DMS53 (cell line): ENCODE data around the gene RTL10.

Experiments
- DNase-seq: peaks from one replicate; lab custom pipeline; 2025; lab: John Stamatoyannopoulos, UW

The RTL10 gene

DNA sequence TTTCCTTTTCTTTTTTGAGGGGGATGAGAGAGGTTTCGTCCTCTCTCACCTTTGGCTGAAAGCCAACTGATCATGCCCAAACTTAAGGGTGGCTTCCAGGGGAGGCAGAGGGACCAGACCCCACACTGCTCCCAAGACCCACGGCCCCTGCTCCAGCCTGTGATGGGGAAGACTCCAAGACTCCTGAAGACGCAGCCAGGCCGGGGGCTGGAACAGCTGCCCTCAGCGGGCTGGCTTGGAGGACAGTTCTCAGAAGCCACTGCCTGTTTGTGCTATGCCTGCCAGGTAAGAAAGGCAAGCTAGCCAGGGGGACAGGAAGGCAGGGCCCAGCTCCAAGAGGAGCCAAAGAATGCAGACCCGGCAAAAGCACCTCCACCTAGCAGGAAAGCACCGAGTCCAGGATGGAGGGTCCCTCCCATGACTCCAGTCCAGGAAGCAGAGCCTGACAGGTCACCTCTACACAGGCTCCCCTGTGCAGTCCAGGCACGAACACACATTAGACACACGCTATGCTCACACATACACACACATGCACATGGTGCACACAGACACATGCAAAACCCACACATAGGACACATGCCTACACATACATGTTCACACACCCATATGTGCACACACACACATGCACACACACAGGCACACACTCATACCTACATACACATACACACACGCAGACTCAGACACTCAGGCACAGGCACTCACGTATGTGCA is 31.3 kb downstream of the RTL10 start:
- no peak for DNase-seq

DNA sequence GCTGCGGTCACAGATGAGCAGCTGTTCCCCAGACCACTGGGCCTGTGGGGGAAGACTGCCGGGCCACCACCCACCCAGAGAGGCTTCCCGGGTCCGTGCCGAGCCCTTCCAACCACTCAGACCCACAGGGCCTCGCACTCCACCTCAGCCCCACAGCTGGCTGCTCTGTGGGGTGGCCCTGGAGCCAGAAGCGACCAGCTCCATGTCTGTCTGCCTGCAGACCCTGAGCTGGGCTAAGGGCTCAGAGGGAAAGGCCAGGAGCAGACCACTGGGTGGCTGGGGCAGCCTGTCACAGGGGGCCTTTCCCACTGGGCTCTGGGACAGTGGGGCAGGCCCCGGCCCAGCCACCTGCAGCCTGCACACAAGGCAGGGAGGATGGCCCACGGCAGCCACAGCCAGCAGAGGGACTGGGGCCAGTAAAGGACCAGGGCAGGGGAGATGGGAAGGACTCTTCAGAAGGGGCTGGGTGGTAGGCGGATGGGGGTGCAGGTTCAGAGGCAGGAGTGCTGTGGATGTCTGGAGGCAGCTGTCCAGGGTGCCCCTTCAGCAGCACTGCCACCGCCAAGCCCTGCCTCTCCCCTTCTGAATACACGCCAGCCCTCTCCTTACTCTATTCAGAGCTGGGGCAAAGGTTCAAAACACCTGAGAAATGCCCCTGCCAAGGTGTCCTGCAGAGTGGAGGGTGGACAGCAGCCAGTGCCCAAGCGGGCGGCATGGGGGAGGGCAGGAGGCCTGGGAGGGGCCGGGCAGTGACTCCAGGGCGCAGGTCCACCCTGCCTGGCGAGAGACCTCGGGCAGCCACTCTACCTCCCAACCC is 32.2 kb downstream of the RTL10 start:
- DNase-seq = no peak

DNA sequence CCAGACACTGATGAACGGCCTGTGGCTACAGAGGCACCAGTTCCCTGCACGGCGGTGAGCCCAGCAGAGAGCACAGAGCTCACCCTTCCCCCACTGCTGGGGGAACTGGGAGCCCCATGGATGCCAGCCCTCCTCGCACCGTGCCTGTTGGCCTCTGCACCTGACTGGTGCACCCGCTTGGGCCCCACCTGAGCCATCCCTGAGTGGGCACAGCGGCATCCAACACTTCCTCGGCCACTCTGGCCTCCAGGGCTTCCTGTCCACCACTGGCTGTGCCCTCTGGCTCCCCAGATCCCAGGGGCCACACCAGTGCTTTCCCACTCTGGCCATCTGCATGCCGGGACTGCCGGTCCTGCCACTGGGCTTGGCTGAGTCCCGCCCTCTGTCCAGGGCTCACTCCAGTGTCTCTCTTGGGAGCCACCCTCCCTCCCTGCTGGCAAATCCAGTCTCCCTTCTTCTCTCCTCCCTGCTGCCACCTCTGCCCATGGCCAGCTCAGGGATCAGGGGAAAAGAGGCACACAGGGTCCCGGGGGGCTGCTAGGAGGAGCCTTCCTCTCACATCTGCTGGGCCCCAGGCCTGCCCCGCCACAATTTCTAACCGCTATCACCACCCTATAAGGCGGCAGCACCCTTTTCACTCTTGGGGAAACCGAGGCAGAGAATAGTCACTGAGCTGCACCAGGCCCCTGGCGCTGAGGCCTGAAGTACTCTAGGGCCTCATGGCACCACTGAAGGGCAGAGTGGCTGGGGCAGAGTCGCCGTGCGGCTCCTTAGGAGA is 33.0 kb downstream of the RTL10 start:
- no peak for DNase-seq

DNA sequence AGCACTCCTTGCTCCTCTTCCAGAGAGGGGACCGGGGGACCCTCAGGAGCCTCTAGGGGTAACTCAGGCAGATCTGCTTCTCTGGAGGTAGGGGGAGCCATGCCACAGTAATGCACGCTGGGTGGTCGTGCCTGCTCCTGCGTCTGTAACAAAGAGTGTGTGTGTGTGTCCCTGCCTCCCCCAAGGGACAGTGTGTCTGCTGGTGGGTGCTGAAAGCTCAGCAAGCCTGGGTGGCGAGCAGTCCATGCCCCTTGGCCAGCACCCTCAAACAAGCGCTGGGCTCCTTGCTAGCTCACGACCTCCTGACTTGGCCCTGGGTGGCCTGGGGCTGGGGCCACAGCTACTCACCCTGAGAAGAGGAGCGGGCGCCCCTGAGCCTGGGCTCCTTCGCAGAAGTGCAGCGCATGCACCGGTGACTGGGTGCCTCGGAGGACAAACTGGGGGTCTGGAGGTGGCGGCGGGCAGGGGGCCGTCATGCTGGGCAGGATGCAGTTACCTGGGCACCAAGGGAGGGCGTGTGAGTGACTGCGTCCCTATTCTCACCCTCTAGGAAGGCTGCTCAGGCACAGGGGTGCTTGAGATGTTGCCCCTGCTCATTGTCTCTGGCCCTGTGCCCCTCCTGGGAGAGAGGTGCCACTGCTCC is 33.7 kb downstream of the RTL10 start:
- DNase-seq = no peak

DNA sequence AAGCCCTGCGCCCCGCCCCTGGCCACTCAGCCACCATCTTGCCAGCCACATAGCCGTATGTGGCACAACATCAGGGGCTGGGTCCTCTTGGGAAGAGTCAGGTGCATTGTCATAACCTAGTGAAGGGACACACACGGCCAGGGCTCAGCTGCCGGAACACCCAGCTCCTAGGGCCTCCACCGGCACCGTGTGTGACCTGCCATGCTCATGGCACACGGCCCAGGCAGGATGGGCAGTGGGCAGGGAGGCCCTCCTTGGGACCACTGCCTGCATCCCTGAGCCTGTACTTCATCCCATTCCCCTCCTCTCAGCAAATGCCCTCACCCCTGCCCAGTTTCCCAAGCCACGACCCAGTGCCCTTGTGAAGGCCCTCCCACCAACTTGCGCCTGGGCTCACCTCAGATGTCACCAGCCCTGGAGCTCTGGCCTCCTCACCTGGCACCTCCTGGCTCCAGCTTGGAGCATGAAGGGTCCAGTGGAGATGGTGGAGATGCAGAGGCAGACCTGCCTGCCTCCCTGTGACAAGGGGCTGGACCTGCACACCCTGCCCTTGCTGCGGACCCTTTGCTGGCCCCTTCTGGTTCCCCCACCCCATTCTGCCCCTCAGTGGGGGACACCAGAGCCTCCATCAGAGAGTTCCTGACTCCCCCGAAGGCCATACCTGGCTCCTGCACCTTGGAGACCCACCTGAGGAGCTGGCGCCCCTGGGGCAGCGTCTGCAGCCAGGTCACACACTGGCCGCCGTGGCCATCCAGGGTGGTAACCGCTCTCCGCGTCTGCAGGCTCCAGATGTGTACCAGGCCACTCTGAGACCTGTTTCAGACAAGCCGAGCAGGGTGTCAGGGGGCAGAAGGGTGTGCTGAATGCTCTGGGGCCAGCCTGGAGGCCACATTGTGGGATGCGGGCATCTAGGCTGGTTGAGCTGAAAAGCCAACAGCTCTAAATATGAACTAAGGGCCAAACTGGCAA is 34.5 kb downstream of the RTL10 start:
- no peak for DNase-seq

DNA sequence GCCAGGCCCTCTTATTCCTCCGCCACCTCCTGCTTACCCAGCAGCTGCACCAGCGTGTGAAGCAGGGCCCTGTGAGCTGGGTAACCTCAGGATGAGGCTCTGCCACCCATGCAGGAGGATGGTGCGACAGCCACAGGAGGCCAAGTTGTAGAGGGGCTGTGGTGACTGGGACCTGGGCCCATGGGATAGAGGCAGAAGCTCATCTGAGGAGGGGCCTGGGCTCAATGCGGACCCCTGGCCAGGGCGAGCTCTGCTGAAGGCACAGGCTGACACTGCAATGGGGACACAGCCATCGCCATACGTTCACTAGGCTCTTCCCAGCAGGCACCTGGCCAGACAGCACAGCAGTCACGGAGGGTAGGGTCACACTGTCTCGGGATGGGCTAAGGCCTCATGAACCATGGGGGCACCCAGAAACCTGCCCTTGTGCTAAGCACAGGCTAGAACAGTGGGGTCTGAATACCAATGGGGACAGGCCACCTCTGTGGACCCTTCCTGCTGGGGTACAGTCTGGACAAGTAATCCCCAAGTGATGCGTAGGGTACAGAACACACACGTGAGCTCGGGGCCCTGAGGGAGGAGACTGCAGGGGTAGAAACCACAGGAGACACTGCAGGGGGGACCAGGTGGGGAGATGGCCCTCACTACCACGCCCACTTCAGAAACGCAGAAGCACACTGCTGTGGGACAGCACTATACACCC is 35.3 kb downstream of the RTL10 start:
- no peak for DNase-seq

DNA sequence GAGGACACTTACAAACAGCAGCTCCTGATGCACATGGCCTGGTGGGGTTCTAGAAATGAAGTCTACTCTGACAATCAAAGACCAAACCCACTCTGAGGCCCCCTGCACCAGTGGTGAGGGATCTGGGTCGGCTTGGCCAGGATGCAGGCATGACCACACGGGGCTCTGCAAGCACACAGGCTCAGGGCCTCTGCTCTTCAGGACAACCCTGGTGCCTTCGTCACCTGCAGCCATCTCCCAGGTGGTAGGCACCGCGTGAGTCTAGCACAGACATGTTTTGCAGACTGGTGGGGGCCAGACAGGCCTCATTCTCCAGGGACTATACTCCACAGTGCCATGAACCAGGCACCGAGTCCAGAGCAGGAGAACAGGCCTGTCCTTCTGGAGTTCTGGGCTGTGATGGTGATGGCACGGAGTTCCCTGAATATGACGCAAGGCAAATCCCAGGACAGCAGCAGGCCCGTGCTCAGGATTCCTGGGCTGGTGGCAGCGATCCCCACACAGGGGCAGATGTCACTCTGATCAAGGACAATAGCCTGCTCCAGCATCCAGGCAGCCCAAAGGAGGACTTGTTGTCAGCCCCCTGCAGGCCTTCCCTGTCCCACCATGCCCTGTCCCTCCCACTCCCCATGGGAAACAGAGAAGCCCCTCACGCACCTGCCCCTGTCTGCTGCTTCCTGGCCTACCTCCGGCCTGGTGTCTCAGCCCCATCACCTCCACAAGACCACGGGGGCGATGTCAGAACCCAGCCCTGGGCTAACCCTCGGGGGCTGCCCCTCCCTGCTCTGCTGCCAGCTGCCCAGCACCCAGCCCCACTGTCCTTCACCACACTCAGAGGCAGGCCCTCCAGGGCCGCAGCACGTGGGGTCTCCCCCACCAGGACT is 36.1 kb downstream of the RTL10 start:
- DNase-seq = no peak

DNA sequence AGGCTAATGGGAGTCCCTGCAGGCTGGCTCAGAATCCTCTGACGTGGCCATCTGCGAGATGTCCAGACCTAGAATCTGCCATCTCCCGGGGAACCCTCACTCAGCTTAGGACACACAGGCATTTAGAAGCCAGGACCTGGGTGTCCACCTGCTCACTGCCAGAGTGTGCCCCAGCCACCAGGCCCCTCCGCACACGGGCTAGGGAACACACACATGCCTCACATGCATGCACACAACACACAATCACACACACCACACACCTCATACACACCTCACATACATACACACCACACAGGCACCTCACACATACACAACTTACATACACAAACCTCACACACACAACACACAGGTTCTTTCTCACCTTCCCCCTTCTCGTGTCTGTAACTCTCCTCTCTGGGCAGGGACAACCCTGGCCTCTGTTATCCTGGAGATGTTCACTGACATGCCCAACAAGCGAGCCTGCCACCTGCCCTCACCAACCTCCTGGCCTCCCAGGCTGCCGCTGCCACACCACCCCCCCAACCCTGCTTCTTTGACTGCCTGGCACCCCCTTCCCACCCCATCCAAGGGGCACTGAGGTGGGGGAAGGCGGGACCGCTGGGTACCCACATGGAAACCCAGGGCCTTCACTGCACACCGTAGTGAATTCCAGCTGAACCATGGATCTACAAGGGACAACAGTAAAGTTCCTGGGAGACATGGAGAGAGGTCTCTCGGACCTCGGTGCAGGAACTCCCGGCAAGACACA is 38.1 kb downstream of the RTL10 start:
- DNase-seq = no peak

DNA sequence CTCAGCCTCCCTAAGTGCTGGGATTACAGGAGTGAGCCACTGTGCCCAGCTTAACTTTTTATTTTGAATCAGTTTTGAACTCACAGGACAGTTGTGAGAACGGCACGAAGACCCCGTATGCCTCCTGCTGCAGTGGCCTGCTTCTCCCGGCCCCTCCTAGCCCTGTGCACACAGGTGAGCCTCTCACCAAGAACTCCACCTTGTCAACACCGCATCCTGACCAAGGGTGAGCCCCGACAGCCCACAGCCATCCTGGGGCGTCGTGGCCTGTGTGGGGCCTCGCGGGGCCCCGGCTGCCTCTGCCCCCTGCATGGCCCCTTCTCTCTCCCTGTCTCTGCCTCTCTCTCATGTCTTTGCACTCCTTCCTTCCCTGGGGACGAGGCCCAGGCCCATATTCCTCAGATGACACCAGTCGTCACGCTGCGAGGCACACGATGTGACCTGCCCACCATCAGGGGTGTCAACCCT is 38.8 kb downstream of the RTL10 start:
- DNase-seq = no peak

DNA sequence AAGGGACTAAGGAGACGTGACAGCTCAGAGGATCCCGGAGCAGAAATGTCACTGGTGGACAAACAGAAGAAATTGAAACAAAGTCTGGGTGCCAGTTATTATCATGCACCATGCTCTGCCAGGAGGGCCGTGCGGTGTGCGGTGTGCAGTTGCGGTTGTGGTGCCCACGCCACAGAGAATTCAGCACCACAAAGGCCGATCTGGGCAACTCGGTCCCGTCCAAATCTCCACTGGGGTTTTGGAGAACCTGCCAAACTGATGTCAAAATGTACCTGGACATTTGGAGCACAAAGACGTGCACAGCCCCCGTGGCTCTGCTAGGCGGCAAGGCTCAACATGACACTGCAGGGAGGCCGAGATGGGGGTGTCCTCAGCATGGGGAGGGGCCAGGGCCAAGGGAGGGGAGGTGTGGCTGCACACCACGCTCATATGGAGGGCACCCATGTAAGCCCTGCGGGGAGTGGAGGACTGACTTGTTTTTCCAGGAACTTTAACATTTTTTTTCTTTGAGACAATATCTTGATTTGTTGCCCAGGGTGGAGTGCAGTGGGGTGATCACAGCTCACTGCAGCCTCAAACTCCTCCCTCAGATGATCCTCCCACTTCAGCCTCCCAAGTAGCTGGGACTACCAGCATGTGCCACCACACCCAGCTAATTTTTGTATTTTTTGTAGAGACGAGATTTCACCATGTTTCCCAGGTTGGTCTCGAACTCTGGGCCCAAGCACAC is 39.4 kb downstream of the RTL10 start:
- no peak for DNase-seq

DNA sequence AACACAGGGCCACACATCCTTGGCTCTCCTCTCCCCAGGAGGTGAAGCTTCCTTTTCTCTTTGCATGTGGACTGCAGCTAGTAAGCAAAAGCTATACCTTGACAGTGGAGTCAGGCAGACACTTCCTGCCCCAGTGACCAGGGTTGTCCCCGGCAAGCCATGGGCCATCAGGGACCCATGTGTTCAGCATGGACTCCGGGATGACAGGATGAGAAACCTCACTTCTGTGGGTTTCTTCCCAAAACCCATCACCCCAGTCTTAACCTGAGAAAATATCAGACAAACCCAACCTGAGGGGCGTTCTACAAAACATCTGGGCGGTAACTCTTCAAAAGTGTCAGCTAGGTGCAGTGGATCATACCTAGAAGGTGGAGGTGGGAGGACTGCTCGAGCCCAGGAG is 40.2 kb downstream of the RTL10 start:
- DNase-seq = no peak

DNA sequence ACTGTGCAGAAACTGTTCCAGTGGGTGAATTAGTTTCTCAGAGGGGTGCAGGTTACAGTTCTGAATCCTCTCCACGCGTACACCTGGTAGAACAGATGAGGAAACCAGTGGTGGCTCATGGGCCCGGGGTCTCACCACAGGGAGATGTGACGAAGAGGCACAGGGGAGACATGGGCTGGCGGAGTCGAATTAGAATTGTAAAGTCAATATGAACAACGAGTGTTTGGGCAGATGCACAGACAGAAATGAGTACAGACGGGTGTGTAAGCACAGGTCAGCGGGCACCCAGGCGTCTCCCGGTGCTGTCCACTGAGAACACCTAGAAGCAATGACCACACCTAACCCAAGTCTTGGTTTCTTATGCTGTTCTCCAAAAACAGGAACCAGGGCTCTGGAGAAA is 41.8 kb downstream of the RTL10 start:
- DNase-seq = no peak

DNA sequence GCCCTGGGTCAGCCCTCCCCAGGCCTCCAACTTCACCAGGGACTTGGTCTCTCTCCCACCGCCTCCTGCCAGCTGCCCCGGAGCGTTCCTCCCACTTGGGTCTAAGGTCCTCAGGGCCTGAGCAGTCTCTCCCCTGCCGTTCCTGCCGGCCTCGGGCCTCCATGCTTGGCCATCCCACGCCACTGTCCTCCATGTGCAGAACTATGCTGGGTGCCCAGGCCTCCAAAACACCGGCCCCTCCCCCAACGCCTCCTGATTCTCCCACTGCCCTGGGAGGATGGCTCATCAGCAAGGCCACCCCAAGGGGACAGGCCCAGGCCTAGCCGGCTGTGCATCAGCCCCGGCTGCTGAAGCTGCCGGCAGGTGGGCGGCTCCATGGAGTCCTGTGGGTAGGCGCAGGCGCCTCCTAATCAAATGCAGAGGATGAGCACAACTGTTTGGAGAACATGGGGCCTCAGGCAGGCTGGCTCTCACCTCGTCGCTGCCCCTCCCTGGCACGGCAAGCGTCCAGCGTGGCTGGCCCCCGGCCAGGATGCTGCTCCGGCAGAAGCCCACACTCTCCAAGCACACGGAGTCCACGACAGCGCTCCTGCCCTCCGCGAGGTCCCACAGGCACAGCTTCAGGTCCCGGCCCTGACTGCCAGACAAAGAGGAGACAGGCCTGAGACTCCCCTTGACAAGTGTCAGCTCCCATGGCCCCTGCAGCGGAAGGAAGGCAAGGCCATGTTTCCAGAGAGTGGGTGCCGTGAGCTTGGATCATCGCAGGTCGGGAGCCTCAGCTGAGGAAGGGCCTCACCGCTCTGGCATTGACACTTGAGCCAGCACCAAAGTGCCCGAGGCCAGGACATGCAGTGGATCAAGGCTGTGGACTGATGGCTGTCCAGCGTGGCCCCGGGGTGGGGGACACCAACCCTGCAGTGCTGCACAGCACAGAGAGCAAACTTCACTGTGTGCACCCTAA is 42.6 kb downstream of the RTL10 start:
- DNase-seq = no peak

DNA sequence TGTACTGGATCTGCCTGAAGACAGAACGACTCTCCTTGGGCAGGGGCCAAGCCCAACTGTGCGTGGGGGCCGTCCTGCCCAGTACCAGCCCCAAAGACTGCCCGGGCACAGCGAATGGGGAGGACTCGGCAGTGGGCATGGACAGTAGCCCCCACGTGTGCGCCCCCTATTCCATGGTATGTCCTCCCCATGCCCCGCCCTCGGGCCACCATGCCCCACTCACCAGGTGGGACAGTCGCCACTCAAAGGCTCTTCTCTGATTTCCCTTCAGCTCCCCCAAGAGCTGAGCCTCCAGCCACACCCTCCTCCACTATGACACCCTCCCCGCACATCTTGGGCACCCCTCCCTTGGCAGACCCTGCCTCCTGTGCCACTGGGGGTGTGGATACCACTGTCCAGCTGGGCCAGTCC is 43.5 kb downstream of the RTL10 start:
- no peak for DNase-seq

DNA sequence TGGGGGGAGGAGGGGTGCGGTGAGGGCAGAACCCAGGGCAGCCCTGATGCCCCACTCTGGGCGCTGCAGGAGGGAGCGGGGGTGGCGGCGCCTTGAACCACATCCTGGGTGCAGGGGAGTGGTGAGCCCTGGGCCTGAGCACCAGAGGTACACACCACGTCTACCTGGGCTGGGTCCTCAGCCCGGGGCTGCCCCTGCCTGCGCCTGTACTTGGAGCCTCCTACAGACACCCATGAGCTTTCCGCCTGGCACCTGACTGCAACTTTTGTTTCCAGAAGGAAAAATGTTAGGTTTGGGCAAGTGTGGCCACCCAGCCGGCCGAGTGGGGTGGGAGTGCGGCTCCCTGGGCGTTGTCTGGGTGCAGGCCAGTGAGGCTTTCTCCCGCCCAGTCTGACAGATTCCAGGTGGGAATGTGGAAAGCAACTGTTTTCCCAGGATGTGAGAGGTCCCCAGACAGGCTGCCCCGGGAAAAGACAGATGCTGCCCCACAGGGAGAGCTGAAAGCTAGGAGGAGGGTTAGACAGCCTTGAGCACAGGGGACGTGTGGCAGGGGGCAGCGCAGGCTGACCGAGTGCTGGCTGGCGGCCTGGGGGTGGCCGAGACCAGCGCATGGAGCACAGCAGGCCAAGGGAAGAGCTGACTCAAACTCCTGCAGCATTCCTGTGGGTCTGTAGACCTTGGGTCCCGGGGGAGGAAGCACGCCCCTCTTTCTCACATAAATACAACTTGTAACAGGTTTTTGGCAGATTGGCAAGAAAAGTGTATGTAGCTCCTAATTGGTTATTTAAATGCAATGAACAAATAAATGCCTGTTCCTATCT is 44.1 kb downstream of the RTL10 start:
- no peak for DNase-seq

DNA sequence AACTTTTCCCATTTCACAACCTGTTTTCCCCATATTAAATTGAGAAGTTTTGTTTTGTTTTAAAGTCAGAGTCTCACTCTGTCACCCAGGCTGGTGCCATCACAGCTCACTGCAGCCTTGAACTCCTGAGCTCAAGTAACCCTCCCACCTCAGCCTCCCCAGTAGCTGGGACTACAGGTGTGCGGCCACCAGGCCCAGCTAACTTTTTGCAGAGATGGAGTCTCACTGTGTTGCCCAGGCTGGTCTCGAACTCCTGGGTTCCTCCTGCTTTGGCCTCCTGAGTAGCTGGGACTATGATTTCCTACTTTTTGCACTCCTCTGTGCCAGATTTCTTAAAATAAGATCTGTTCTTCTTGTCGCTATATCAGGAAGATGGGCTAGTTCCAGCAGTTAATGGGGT is 44.9 kb downstream of the RTL10 start:
- no peak for DNase-seq
